ENCODE measurements around the gene CHSY3. TPM values are rescaled to one million over a fixed set of nuclear protein-coding genes. Genes with fewer than 3 reads are reported as not detected.

CHSY3 gene
- polyA plus RNA-seq, 3 donors = not detected

- no peak for DNase-seq
- no peaks in the 10 kb centered on the region for H3K4me1 Mint-ChIP-seq
- H3K79me2 ChIP-seq (ENCODE audit: insufficient read depth, low read length) = no peaks in the 10 kb centered on the region
- H3K36me3 ChIP-seq (replicated peaks in 1 of 2; ENCODE audit: control insufficient read depth in 1 of 2, insufficient read depth in 2 of 2, low read length in 2 of 2) = no peaks in the 10 kb centered on the region
- H3K27me3 ChIP-seq (ENCODE audit: control insufficient read depth in 2 of 2, insufficient read depth in 2 of 2, low read length in 2 of 2) = no peaks in the 10 kb centered on the region
- WGBS (ENCODE audit: insufficient coverage) = 95% methylated on average over 3 of the region's 3 CpGs
- peaks cover 0 to 14% (median 3%) of the 10 kb centered on the region in 7 donors for H3K9me3 Mint-ChIP-seq
- H3K27ac Mint-ChIP-seq = no peak overlapping the region
- H3K4me1 ChIP-seq (ENCODE audit: control insufficient read depth in 1 of 2, insufficient read depth in 2 of 2, low read length in 2 of 2) = no peaks in the 10 kb centered on the region
- H3K27ac ChIP-seq (ENCODE audit: low read depth in 1 of 2, low read length in 2 of 2) = no peak overlapping the region
- H3K36me3 Mint-ChIP-seq = no peaks in the 10 kb centered on the region
- H3K4me3 ChIP-seq (replicated peaks in 1 of 3; ENCODE audit: low read depth in 2 of 3, low read length in 3 of 3) = no peak overlapping the region
- no peak overlapping the region for H3K4me2 ChIP-seq (replicated peaks; ENCODE audit: extremely low read depth, low read length, poor library complexity, severe bottlenecking)
- intact Hi-C loops (cut with micrococcal nuclease) = no loop called here
- TF ChIP-seq, protein P1, sequence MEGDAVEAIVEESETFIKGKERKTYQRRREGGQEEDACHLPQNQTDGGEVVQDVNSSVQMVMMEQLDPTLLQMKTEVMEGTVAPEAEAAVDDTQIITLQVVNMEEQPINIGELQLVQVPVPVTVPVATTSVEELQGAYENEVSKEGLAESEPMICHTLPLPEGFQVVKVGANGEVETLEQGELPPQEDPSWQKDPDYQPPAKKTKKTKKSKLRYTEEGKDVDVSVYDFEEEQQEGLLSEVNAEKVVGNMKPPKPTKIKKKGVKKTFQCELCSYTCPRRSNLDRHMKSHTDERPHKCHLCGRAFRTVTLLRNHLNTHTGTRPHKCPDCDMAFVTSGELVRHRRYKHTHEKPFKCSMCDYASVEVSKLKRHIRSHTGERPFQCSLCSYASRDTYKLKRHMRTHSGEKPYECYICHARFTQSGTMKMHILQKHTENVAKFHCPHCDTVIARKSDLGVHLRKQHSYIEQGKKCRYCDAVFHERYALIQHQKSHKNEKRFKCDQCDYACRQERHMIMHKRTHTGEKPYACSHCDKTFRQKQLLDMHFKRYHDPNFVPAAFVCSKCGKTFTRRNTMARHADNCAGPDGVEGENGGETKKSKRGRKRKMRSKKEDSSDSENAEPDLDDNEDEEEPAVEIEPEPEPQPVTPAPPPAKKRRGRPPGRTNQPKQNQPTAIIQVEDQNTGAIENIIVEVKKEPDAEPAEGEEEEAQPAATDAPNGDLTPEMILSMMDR (IDR thresholded peaks at IDR 0.05) = no peak
- no peak overlapping the region for H3K4me3 Mint-ChIP-seq
- H3K27me3 Mint-ChIP-seq (ENCODE audit: low read depth in 3 of 3) = peaks cover 0 to 5% (median 0%) of the 10 kb centered on the region in 3 donors
- no peak overlapping the region for H3K9ac ChIP-seq (ENCODE audit: insufficient read depth, low read length, poor library complexity, severe bottlenecking)
- no peaks in the 10 kb centered on the region for H4K20me1 ChIP-seq (ENCODE audit: insufficient read depth, low read length)
- no peak overlapping the region for H2AFZ ChIP-seq (ENCODE audit: insufficient read depth, low read depth, low read length, poor library complexity, severe bottlenecking)
- H3K9me3 ChIP-seq (replicated peaks in 1 of 2; ENCODE audit: control insufficient read depth in 1 of 2, insufficient read depth in 1 of 2, low read length in 2 of 2) = peaks cover 8 to 16% of the 10 kb centered on the region in 2 donors
Measured at GRCh38 chr5:130002876-130003275, 98.6 kb downstream of the CHSY3 start.

- TF ChIP-seq, protein P1 (IDR thresholded peaks at IDR 0.05) = no peak
- Mint-ChIP-seq H3K27ac (no peak overlapping the region), H3K27me3 (ENCODE audit: low read depth in 3 of 3) (peaks cover 0 to 1% (median 0%) of the 10 kb centered on the region in 3 donors), H3K4me3 (no peak overlapping the region), H3K4me1 (no peaks in the 10 kb centered on the region), H3K36me3 (no peaks in the 10 kb centered on the region), H3K9me3 (peaks cover 15 to 25% (median 18%) of the 10 kb centered on the region in 7 donors)
- Histone ChIP-seq H3K27ac (ENCODE audit: low read depth in 1 of 2, low read length in 2 of 2) (no peak overlapping the region), H3K4me2 (replicated peaks; ENCODE audit: extremely low read depth, low read length, poor library complexity, severe bottlenecking) (no peak overlapping the region), H3K79me2 (ENCODE audit: insufficient read depth, low read length) (no peaks in the 10 kb centered on the region), H3K36me3 (replicated peaks in 1 of 2; ENCODE audit: control insufficient read depth in 1 of 2, insufficient read depth in 2 of 2, low read length in 2 of 2) (no peaks in the 10 kb centered on the region), H3K9ac (ENCODE audit: insufficient read depth, low read length, poor library complexity, severe bottlenecking) (no peak overlapping the region), H2AFZ (ENCODE audit: insufficient read depth, low read depth, low read length, poor library complexity, severe bottlenecking) (no peak overlapping the region), H4K20me1 (ENCODE audit: insufficient read depth, low read length) (no peaks in the 10 kb centered on the region), H3K27me3 (ENCODE audit: control insufficient read depth in 2 of 2, insufficient read depth in 2 of 2, low read length in 2 of 2) (no peaks in the 10 kb centered on the region), H3K4me3 (replicated peaks in 1 of 3; ENCODE audit: low read depth in 2 of 3, low read length in 3 of 3) (no peak overlapping the region), H3K4me1 (ENCODE audit: control insufficient read depth in 1 of 2, insufficient read depth in 2 of 2, low read length in 2 of 2) (no peaks in the 10 kb centered on the region), H3K9me3 (replicated peaks in 1 of 2; ENCODE audit: control insufficient read depth in 1 of 2, insufficient read depth in 1 of 2, low read length in 2 of 2) (peaks cover 21 to 25% of the 10 kb centered on the region in 2 donors)
- intact Hi-C loops (cut with micrococcal nuclease) = no loop called here
- no peak for DNase-seq
- 83% methylated on average over 1 of the region's 3 CpGs for WGBS (ENCODE audit: insufficient coverage)
Measured at GRCh38 chr5:130011986-130012385, 107.7 kb downstream of the CHSY3 start.
